K562 (cell line): Measurements from ENCODE around the gene PPP1R3C. TPM values are rescaled to one million over a fixed set of nuclear protein-coding genes. Genes with fewer than 3 reads are reported as not detected.

Experiments
- ATAC-seq: fragments of 200-7000 bp; cut with Tn5 transposase; 3 replicates; pipeline ENCODE4 v1.9.1; 2020; ENCODE audit warnings: moderate library complexity
- BruUV-seq: library from RNA; stranded (reverse); fragments of 400-500 nt; replicated peaks from 2 replicates; lab custom pipeline; 2021; lab: Mats Ljungman, UMichigan
- CTCF ChIA-PET: fragments of 300-600 bp; formaldehyde crosslinking; extraction: SDS; loops from one replicate; lab custom pipeline; 2021; ENCODE audit warnings: low intra/inter-chr PET ratio; lab: Yijun Ruan, JAX
- POLR2A ChIA-PET: fragments of 300-600, 350-650 bp; sonication (Branson Sonifier 250); formaldehyde crosslinking; extraction: SDS; loops from one replicate; lab custom pipeline; 2021; ENCODE audit warnings: antibody characterized with exemption, inconsistent platforms; lab: Yijun Ruan, JAX
- DNase-seq, 4 experiments: peaks; one replicate each; pipeline versions ENCODE4 v3.0.0 to v3.0.0-alpha.2; 2011 to 2018; ENCODE audit warnings: low spot score in 3 of 4, mixed read lengths in 3 of 4; ENCODE audit errors: extremely low read depth in 1 of 4
- FAIRE-seq: peaks from 2 replicates; lab custom pipeline; 2011; peaks lifted over from hg19 to GRCh38; lab: Jason Lieb, UNC
- H2AFZ ChIP-seq: 2 replicates; pipeline ENCODE4 v1.6.0; 2011; ENCODE audit warnings: low read depth, low read length, control low read depth, inconsistent platforms
- H3K27ac ChIP-seq: fragments of 200-600 bp; 3 replicates; pipeline ENCODE4 v1.8.0; 2011; ENCODE audit warnings: low read depth, mild to moderate bottlenecking, control low read depth, inconsistent platforms, low read length, moderate library complexity, mixed read lengths; ENCODE audit errors: extremely low read depth
- H3K27me3 ChIP-seq, 2 experiments: fragments of 300-600 bp in 1 of 2; 2 replicates in 1 of 2; 3 replicates in 1 of 2; pipeline versions ENCODE4 v1.6.0 to v1.8.0; 2011; ENCODE audit warnings: inconsistent platforms in 2 of 2, low read length in 2 of 2, mild to moderate bottlenecking in 1 of 2, mixed read lengths in 1 of 2, moderate library complexity in 1 of 2; ENCODE audit not compliant: control insufficient read depth in 2 of 2, insufficient read depth in 2 of 2
- H3K36me3 ChIP-seq: fragments of 300-600 bp; 3 replicates; pipeline ENCODE4 v1.8.0; 2011; ENCODE audit warnings: mild to moderate bottlenecking, low read length, inconsistent platforms; ENCODE audit not compliant: control insufficient read depth, insufficient read depth
- H3K4me1 ChIP-seq, 2 experiments: fragments of 200-600 bp in 1 of 2; replicated peaks in 1 of 2; 2 replicates in 1 of 2; 3 replicates in 1 of 2; pipeline versions ENCODE4 v1.5.1 to v1.8.0; 2011; ENCODE audit warnings: inconsistent platforms in 2 of 2, low read length in 2 of 2, mild to moderate bottlenecking in 1 of 2, mixed read lengths in 1 of 2, moderate library complexity in 1 of 2; ENCODE audit not compliant: control insufficient read depth in 2 of 2, insufficient read depth in 2 of 2
- H3K4me2 ChIP-seq: 2 replicates; pipeline ENCODE4 v1.6.1; 2011; ENCODE audit warnings: low read length, control low read depth, inconsistent platforms, mixed read lengths; ENCODE audit not compliant: insufficient read depth
- H3K4me3 ChIP-seq: fragments of 200-600 bp; sonication (generic), shearing (Covaris generic); 2 replicates; pipeline ENCODE4 v1.5.1; 2016; ENCODE audit warnings: control low read depth, inconsistent platforms
- H3K79me2 ChIP-seq: fragments of 200-600 bp; 3 replicates; pipeline ENCODE4 v1.8.0; 2011; ENCODE audit warnings: low read length, inconsistent platforms; ENCODE audit not compliant: control insufficient read depth, insufficient read depth
- H3K9ac ChIP-seq, 2 experiments: 2 replicates each; pipeline versions ENCODE4 v1.6.0 to v1.6.1; 2011; ENCODE audit warnings: low read depth in 2 of 2, low read length in 2 of 2, control low read depth in 1 of 2, inconsistent platforms in 1 of 2, mild to moderate bottlenecking in 1 of 2, mixed read lengths in 1 of 2; ENCODE audit not compliant: insufficient read depth in 1 of 2
- H3K9me1 ChIP-seq: one replicate; pipeline ENCODE4 v1.6.0; 2011; ENCODE audit warnings: inconsistent platforms, mild to moderate bottlenecking, low read length, moderate library complexity; ENCODE audit not compliant: control insufficient read depth, insufficient read depth
- H3K9me3 ChIP-seq: replicated peaks from 2 replicates; pipeline ENCODE4 v1.5.1; 2011; ENCODE audit warnings: low read depth, low read length, inconsistent platforms; ENCODE audit not compliant: control insufficient read depth, insufficient read depth
- H4K20me1 ChIP-seq: replicated peaks from 2 replicates; pipeline ENCODE4 v1.6.1; 2011; ENCODE audit warnings: low read length, inconsistent platforms, mixed read lengths; ENCODE audit not compliant: control insufficient read depth, insufficient read depth
- ARID1B ChIP-seq: fragments of 450-650 bp; IDR thresholded peaks from 2 replicates; pipeline ENCODE4 v1.6.1; 2016; ENCODE audit warnings: antibody characterized with exemption, mild to moderate bottlenecking, inconsistent platforms
- CBFA2T3 ChIP-seq: fragments of 450-650 bp; IDR thresholded peaks from 2 replicates; pipeline ENCODE4 v1.6.1; 2017
- HMBOX1 ChIP-seq: sonication (generic); IDR thresholded peaks from 2 replicates; pipeline ENCODE4 v1.6.1; 2016
- WGBS: fragments of 100-300 bp; shearing (Covaris generic); methylation state at CpG from one replicate; pipeline ENCODE4 v1.1.6; 2016; ENCODE audit warnings: low coverage, mixed read lengths; ENCODE audit not compliant: insufficient coverage; ENCODE audit errors: missing lambda C conversion rate; 5-methylcytosine and 5-hydroxymethylcytosine counted together
- in situ Hi-C: fragments of 300-500 bp; cut with MboI; formaldehyde crosslinking; loops from 4 replicates; pipeline ENCODE4 v1.15.0; 2018; ENCODE audit warnings: inconsistent platforms, mixed read lengths
- intact Hi-C: fragments of 100-400 bp; cut with micrococcal nuclease; formaldehyde crosslinking; loops from 2 replicates; pipeline ENCODE4 v1.14.2; 2022
- polyA plus RNA-seq, 8 experiments: library from polyadenylated mRNA; depleted of rRNA in 4 of 8; stranded (reverse) in 5 of 8; unstranded in 3 of 8; fragments of >200 nt; fragmentation: Nextera tagmentation in 2 of 8; fragmentation: Illumina TruSeq in 1 of 8; extraction: Ambion mirVana in 2 of 8; extraction: Trizol in 1 of 8; gene quantifications; 2 replicates each; pipeline versions ENCODE4 v1.2.1 to v1.2.3, GENCODE V29; 2011 to 2014; ENCODE audit warnings: inconsistent platforms in 1 of 8, missing spikeins in 1 of 8
- total RNA-seq, 7 experiments: library from RNA; depleted of rRNA in 6 of 7; stranded (reverse); fragments of >200 nt in 6 of 7; fragmentation: Illumina TruSeq in 2 of 7; extraction: Trizol in 2 of 7; gene quantifications; 2 replicates each; pipeline versions ENCODE4 v1.2.1 to v1.2.3, GENCODE V29; 2011 to 2021; ENCODE audit warnings: low replicate concordance in 1 of 7
- TF ChIP-seq, protein P1 (sequence below): fragments of 450-650 bp; conservative IDR thresholded peaks from 2 replicates; pipeline ENCODE4 v1.6.1; 2016; ENCODE audit warnings: missing genetic modification characterization, low read depth, mild to moderate bottlenecking, missing compliant biosample characterization, moderate library complexity

Gene PPP1R3C
- total and polyA plus RNA-seq, 9 of the 15 experiments (the other 6 are each of a cell fraction or from before 2014, with no cell fraction given), result 0.06 to 0.24 (median 0.12) TPM; not detected in 3

DNA sequence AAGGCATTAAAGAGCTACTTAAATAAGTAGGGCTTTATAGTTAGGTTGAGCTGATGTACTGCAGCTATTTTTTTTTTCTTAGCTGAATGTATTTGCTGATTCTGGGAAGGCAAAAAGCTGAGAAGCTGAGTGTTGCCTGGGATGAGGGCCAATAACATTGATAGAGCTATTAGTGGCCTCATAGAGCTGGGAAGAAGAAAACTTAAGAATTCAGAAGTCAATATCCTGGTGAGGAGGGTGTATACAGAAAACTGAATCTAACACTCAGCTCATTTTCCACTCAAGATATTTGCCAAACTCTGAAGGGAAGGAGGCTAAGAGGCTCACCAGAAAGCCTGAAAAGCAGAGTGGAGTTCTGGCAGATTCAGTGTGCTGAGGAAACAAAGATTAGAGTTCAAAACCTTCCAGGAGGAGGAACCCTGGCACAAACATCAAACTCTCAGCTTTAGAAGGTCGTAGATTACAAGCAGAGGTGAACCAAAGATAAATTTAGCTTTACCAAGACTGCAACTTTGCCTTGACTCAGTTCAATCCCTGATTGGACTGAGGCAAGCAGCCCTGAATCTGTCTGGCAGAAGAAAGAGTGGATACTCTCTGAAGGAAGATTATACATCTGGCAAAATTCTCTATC is 11.3 kb downstream of the PPP1R3C start:
- no peak overlapping the region for H3K9ac ChIP-seq
- H3K4me2 ChIP-seq, result no peak overlapping the region
- no peaks in the 10 kb centered on the region for H3K9me3 ChIP-seq
- intact Hi-C loops, result no loop called here
- no TSS peak for BruUV-seq
- H2AFZ ChIP-seq, result peak overlapping the region; percentile 53
- DNase-seq, result no peak
- WGBS, result 6% methylated on average over 1 of the region's 1 CpG
- ATAC-seq, result no peak
- POLR2A ChIA-PET, result interaction anchor here (1.0 to 1.5 kb wide), 2 partner anchors 9 to 14 kb away, joined by 4 to 8 read pairs; no protein-coding TSS in a partner anchor
- H3K4me3 ChIP-seq, result no peak overlapping the region
- no peak overlapping the region for H3K27ac ChIP-seq
- no peaks in the 10 kb centered on the region for H3K79me2 ChIP-seq
- H4K20me1 ChIP-seq, result no peaks in the 10 kb centered on the region
- CTCF ChIA-PET, result no interaction called here
- TF ChIP-seq, protein P1, sequence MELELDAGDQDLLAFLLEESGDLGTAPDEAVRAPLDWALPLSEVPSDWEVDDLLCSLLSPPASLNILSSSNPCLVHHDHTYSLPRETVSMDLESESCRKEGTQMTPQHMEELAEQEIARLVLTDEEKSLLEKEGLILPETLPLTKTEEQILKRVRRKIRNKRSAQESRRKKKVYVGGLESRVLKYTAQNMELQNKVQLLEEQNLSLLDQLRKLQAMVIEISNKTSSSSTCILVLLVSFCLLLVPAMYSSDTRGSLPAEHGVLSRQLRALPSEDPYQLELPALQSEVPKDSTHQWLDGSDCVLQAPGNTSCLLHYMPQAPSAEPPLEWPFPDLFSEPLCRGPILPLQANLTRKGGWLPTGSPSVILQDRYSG, result no peak
- TF ChIP-seq CBFA2T3, result 0 out of 2 replicates have a peak, but pooled peaks have one; percentile 6
- no peak for TF ChIP-seq HMBOX1
- TF ChIP-seq ARID1B, result peak; percentile 9; the same call in 1 of the 2 replicates
- TF ChIP-seq, all 486 proteins: peak for 2
- peaks cover 0 to 4% of the 10 kb centered on the region in 2 experiments; a peak in 2 of 5 replicates for H3K4me1 ChIP-seq
- peak; percentile 19 for FAIRE-seq
- H3K9me1 ChIP-seq, result no peaks in the 10 kb centered on the region
- no peaks in the 10 kb centered on the region for H3K36me3 ChIP-seq
- H3K27me3 ChIP-seq, result no peaks in the 10 kb centered on the region
- in situ Hi-C loops, result no loop called here
